Endothelial cell of umbilical vein (primary cell): ENCODE results near the gene DCUN1D2. TPM values are rescaled to one million over a fixed set of nuclear protein-coding genes. Genes with fewer than 3 reads are reported as not detected.
"Not testable (repeated sequence)": the region's sequence is repeated elsewhere in the genome, so short reads cannot be mapped to it uniquely, and the experiment has no call there.

ENCODE experiments used
- BruUV-seq: library from RNA; stranded (reverse); fragments of 400-500 nt; replicated peaks from 2 replicates; lab custom pipeline; 2021; lab: Mats Ljungman, UMichigan
- CTCF ChIA-PET: fragments of 300-600, 350-600 bp; sonication (Branson Sonifier 250); formaldehyde crosslinking; loops from one replicate; lab custom pipeline; 2021; ENCODE audit warnings: antibody characterized with exemption, inconsistent platforms; lab: Charles Lee
- POLR2A ChIA-PET: fragments of 300-600, 350-600 bp; sonication (Branson Sonifier 250); formaldehyde crosslinking; loops from one replicate; lab custom pipeline; 2021; ENCODE audit warnings: antibody characterized with exemption, inconsistent platforms; lab: Charles Lee
- DNase-seq: peaks from one replicate; pipeline ENCODE4 v3.0.0-alpha.2; 2011; ENCODE audit warnings: low read depth, low spot score
- FAIRE-seq: peaks from 2 replicates; lab custom pipeline; 2011; peaks lifted over from hg19 to GRCh38; lab: Jason Lieb, UNC
- H2AFZ ChIP-seq: 2 replicates; pipeline ENCODE4 v1.6.0; 2012; ENCODE audit warnings: low read depth, low read length, control low read depth, inconsistent platforms
- H3K27ac ChIP-seq: 2 replicates; pipeline ENCODE4 v1.5.1; 2011; ENCODE audit warnings: low read depth, mild to moderate bottlenecking, control low read depth, low read length, moderate library complexity; ENCODE audit not compliant: insufficient read depth
- H3K27me3 ChIP-seq, 2 experiments: 2 replicates each; pipeline versions ENCODE4 v1.6.0 to v1.6.1; 2011; ENCODE audit warnings: low read length in 2 of 2, mixed read lengths in 1 of 2; ENCODE audit not compliant: control insufficient read depth in 2 of 2, insufficient read depth in 2 of 2
- H3K36me3 ChIP-seq, 2 experiments: 2 replicates in 1 of 2; 3 replicates in 1 of 2; pipeline ENCODE4 v1.5.1; 2011; ENCODE audit warnings: low read length in 2 of 2, mild to moderate bottlenecking in 1 of 2, moderate library complexity in 1 of 2; ENCODE audit not compliant: control insufficient read depth in 2 of 2, insufficient read depth in 2 of 2; ENCODE audit errors: extremely low read depth in 1 of 2
- H3K4me1 ChIP-seq: 3 replicates; pipeline ENCODE4 v1.5.1; 2011; ENCODE audit warnings: mild to moderate bottlenecking, low read length; ENCODE audit not compliant: control insufficient read depth, insufficient read depth; ENCODE audit errors: extremely low read depth
- H3K4me2 ChIP-seq: 2 replicates; pipeline ENCODE4 v1.6.1; 2011; ENCODE audit warnings: low read length, control low read depth, mixed read lengths; ENCODE audit not compliant: insufficient read depth
- H3K4me3 ChIP-seq, 3 experiments: fragments of 200-600 bp in 1 of 3; sonication (generic), shearing (Covaris generic) in 1 of 3; replicated peaks in 1 of 3; 2 replicates each; pipeline ENCODE4 v1.5.1; 2011 to 2016; ENCODE audit warnings: control low read depth in 3 of 3, low read length in 3 of 3, mild to moderate bottlenecking in 2 of 3, inconsistent platforms in 1 of 3, low read depth in 1 of 3, moderate library complexity in 1 of 3; ENCODE audit not compliant: insufficient read depth in 1 of 3
- H3K79me2 ChIP-seq: 2 replicates; pipeline ENCODE4 v1.6.0; 2012; ENCODE audit warnings: low read length, inconsistent platforms; ENCODE audit not compliant: control insufficient read depth, insufficient read depth
- H3K9ac ChIP-seq: replicated peaks from 2 replicates; pipeline ENCODE3; 2011; ENCODE audit warnings: low read length, control low read depth; ENCODE audit not compliant: insufficient read depth; ENCODE audit errors: extremely low read depth
- H3K9me1 ChIP-seq: replicated peaks from 3 replicates; pipeline ENCODE4 v1.6.0; 2011; ENCODE audit warnings: mild to moderate bottlenecking, low read length; ENCODE audit not compliant: control insufficient read depth, insufficient read depth; ENCODE audit errors: extremely low read depth
- H3K9me3 ChIP-seq: replicated peaks from 2 replicates; pipeline ENCODE4 v1.5.1; 2012; ENCODE audit warnings: low read length, inconsistent platforms; ENCODE audit not compliant: control insufficient read depth, insufficient read depth
- H4K20me1 ChIP-seq: replicated peaks from 2 replicates; pipeline ENCODE3; 2011; ENCODE audit warnings: mild to moderate bottlenecking, low read length; ENCODE audit not compliant: control insufficient read depth, insufficient read depth; ENCODE audit errors: extremely low read depth
- FOS ChIP-seq: IDR thresholded peaks from 2 replicates; pipeline ENCODE4 v1.6.1; 2011; ENCODE audit warnings: mild to moderate bottlenecking, low read length, moderate library complexity, borderline replicate concordance; ENCODE audit not compliant: insufficient read depth
- MYC ChIP-seq: IDR thresholded peaks from one replicate; pipeline ENCODE4 v1.6.1; 2011; ENCODE audit warnings: mild to moderate bottlenecking, low read depth, low read length
- dilution Hi-C: fragments of 300-500 bp; cut with MboI; formaldehyde crosslinking; loops from one replicate; pipeline ENCODE4 v1.15.0; 2019; ENCODE audit warnings: low sequenced_read_pairs; ENCODE audit not compliant: extremely low pct_ligation_motif_present
- intact Hi-C: fragments of 100-400 bp; cut with micrococcal nuclease; formaldehyde crosslinking; loops from one replicate; pipeline ENCODE4 v1.10.0; 2022
- polyA plus RNA-seq, 4 experiments: library from polyadenylated mRNA; depleted of rRNA in 3 of 4; stranded (reverse) in 3 of 4; unstranded in 1 of 4; fragments of >200 nt; gene quantifications; 2 replicates each; pipeline versions ENCODE4 v1.2.1 to v1.2.3, GENCODE V29; 2011 to 2012; ENCODE audit warnings: missing spikeins in 1 of 4
- total RNA-seq: library from RNA; stranded (reverse); gene quantifications from 2 replicates; pipeline ENCODE4 v1.2.3, GENCODE V29; 2021

DCUN1D2 gene
- total and polyA plus RNA-seq, 2 donors (not counting 3 experiments of a cell fraction or from before 2014, with no cell fraction given): 10.5 to 24.9 TPM

- no peaks in the 10 kb centered on the region for H3K27me3 ChIP-seq
- FAIRE-seq (no peak), DNase-seq (no peak)
- dilution Hi-C loops: no loop called here
- no peak overlapping the region for H3K27ac ChIP-seq
- H3K4me1 ChIP-seq: no peaks in the 10 kb centered on the region
- no TSS peak for BruUV-seq
- ChIA-PET POLR2A (no interaction called here), CTCF (no interaction called here)
- TF ChIP-seq MYC (no peak), FOS (no peak)
- no peaks in the 10 kb centered on the region for H3K9me3 ChIP-seq
- H3K9ac ChIP-seq: no peak overlapping the region
- no peak overlapping the region for H2AFZ ChIP-seq
- no peaks in the 10 kb centered on the region for H3K9me1 ChIP-seq
- intact Hi-C loops: loop anchor here (1.0 kb wide), 1 partner anchor 27 kb away; no protein-coding TSS in a partner anchor
- no peaks in the 10 kb centered on the region for H4K20me1 ChIP-seq
- no peaks in the 10 kb centered on the region for H3K79me2 ChIP-seq
- H3K4me2 ChIP-seq: no peak overlapping the region
- no peaks in the 10 kb centered on the region for H3K36me3 ChIP-seq
- no peak overlapping the region for H3K4me3 ChIP-seq
Measured at GRCh38 chr13:113437408-113438010, 53.0 kb downstream of the DCUN1D2 start.

GRCh38 chr13:113436866-113437265 lies 53.6 kb downstream of the DCUN1D2 start:
- FAIRE-seq, H2AFZ ChIP-seq, intact Hi-C loops, H3K4me1 ChIP-seq, CTCF ChIA-PET, H3K79me2 ChIP-seq, H3K4me3 ChIP-seq, H3K36me3 ChIP-seq, H3K9ac ChIP-seq, dilution Hi-C loops, H3K9me3 ChIP-seq, H3K27me3 ChIP-seq, DNase-seq, H4K20me1 ChIP-seq, H3K4me2 ChIP-seq, H3K27ac ChIP-seq, H3K9me1 ChIP-seq, BruUV-seq, POLR2A ChIA-PET: not testable (repeated sequence)

- DNase-seq, H3K9me3 ChIP-seq, H3K4me2 ChIP-seq, H3K27ac ChIP-seq, H3K4me3 ChIP-seq, H4K20me1 ChIP-seq, H2AFZ ChIP-seq, H3K36me3 ChIP-seq, FAIRE-seq, intact Hi-C loops, dilution Hi-C loops, H3K4me1 ChIP-seq, BruUV-seq, H3K79me2 ChIP-seq, POLR2A ChIA-PET, H3K9me1 ChIP-seq, CTCF ChIA-PET, H3K9ac ChIP-seq, H3K27me3 ChIP-seq: not testable (repeated sequence)
Measured at GRCh38 chr13:113435907-113436306, 54.6 kb downstream of the DCUN1D2 start.
